GM12872 (cell line): Measurements from ENCODE around the gene OOSP4A.

Experiments used
- CTCF ChIP-seq: IDR thresholded peaks from 3 replicates; pipeline ENCODE4 v1.5.1; 2011; ENCODE audit warnings: low read depth, mild to moderate bottlenecking, low read length, moderate library complexity; ENCODE audit not compliant: insufficient read depth

OOSP4A gene

DNA sequence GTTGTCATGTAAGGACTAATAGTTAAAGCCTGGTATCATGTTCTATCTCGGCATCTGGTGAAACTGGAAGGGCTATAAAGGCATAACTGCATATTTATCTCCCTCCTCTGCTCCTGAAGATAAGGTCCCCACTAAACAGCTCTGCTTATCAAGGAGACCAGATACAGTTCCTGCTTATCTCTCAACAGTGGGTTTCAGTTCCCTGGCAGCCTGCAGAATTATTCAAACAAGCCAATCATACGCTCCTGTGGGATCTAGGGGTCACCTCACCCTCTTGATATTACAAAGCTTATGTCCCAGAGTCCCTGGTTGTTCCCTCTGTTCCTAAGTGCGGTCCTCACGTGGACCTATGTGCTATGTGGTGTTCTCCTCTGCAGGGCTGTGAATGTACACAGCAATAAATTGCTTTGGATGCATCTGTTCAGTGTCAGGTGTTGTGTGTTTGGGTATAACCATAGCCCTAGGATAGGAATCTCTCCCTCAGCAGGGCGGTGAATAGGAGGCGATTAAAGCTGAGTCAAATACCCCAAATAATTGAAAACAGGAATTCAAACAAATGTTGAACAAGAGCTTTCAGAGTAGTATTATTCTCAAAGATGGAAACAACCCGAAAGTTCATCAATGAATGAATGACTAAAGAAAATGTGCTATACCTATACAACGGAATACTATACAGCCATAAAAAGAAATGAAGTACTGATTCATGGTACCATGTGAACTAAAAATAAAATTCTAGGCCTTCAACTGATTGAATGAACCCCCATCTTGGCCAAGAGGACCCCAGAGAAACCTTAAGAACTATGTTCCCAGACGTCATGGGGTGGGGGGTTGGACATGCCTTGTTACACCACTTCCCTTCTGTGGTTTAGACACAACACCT, 3.1 kb upstream of the OOSP4A start:
- no peak for TF ChIP-seq CTCF

DNA sequence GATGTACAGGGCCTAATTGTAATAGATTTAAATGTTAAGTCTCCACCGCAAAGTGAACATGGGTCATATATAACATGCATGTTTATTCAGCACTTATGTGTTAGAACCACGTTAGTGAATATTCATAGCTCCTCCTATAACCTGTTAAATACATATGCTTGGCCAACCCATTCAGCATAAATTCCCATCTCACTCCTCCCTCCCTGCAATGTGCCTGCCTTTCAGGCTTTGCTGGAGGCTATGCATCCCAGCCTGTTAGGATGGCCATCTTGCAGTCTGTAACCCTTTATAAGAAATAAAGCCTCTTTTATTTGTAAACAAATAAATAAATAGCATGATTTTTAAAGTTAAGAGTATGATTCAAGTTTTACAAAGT, 1.7 kb upstream of the OOSP4A start:
- TF ChIP-seq CTCF, result no peak

DNA sequence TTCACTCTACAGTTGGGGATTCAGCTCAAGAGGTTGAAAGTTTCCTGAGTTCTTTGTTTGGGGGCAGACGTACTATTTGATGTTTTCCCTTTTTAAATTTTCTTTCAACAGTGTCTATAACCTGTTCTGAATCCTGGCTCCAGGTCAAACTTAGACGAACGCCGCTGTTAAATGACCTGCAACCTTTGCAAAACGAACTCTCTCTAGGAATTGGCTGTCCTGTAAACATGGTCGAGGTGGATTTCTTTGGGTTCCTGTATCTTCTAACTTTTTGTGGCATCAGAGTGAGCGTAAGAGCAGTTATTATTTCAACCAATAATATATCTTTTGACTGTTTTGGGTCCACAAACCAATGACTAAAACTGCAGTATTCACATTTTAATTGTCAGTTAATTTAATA, 1.6 kb downstream of the OOSP4A start:
- TF ChIP-seq CTCF, result no peak

DNA sequence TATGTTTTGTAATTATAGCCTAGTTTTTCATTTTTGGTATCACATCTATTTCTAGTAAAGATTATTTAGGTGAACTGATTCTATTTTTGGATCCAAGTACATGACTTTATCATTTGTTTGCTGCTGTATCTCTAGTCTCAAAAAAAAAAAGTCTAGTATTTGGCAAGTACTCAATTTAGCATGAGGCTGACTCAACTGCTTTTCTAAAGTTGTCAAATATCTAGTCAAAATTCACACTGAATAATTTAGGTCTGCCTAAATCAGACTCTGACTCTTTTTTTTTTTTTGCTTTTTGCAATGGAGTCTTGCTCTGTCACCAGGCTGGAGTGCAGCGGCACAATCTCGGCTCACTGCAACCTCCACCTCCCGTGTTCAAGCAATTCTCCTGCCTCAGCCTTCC, 2.4 kb downstream of the OOSP4A start:
- no peak for TF ChIP-seq CTCF

GRCh38 chr11:59967677-59968394, 4.0 kb downstream of the OOSP4A start:
- TF ChIP-seq CTCF, result no peak

- no peak for TF ChIP-seq CTCF
Observed at GRCh38 chr11:59968395-59968783, 4.6 kb downstream of the OOSP4A start.

GRCh38 chr11:59973097-59973496, 9.3 kb downstream of the OOSP4A start:
- no peak for TF ChIP-seq CTCF
